ENCODE data around the gene PEX11G. TPM values are rescaled to one million over a fixed set of nuclear protein-coding genes. Genes with fewer than 3 reads are reported as not detected.

PEX11G gene
- total RNA-seq, 1 experiment from 2014 or later: 3.9 TPM

GRCh38 chr19:7461841-7462629, 26.8 kb downstream of the PEX11G start:
- BruUV-seq (replicated peaks): no TSS peak
- TF ChIP-seq CTCF (IDR thresholded peaks at IDR 0.05; ENCODE audit: insufficient read depth in 1 of 2, low read depth in 1 of 2, low read length in 1 of 2, severe bottlenecking in 1 of 2, unreplicated experiment in 1 of 2): no peak
- intact Hi-C loops (cut with micrococcal nuclease; ENCODE audit: unreplicated experiment): no loop called here
- H3K36me3 Mint-ChIP-seq (ENCODE audit: insufficient read depth, unreplicated experiment): peaks cover 64% of the 10 kb centered on the region
- Histone ChIP-seq H3K4me3 (ENCODE audit: low read depth, low read length) (no peak overlapping the region), H3K9me3 (no peaks in the 10 kb centered on the region), H3K4me1 (no peaks in the 10 kb centered on the region), H3K27me3 (replicated peaks; ENCODE audit: control insufficient read depth, insufficient read depth, low read length) (no peaks in the 10 kb centered on the region), H3K36me3 (ENCODE audit: control insufficient read depth, insufficient read depth, low read length) (peaks cover 3% of the 10 kb centered on the region)
- no peak for DNase-seq
- H3K9me3 Mint-ChIP-seq (ENCODE audit: unreplicated experiment): no peaks in the 10 kb centered on the region
- H3K4me1 Mint-ChIP-seq (ENCODE audit: low read depth, unreplicated experiment): no peaks in the 10 kb centered on the region
- no peak overlapping the region for H3K4me3 Mint-ChIP-seq (ENCODE audit: unreplicated experiment)
- no peaks in the 10 kb centered on the region for H3K27me3 Mint-ChIP-seq (ENCODE audit: insufficient read depth, unreplicated experiment)
- no peak overlapping the region for H3K27ac Mint-ChIP-seq (ENCODE audit: unreplicated experiment)
- POLR2A ChIA-PET: no interaction called here
- CTCF ChIA-PET: interaction anchor here (0.6 to 0.9 kb wide), 2 partner anchors 29 to 76 kb away, joined by 3 to 5 read pairs; no protein-coding TSS in a partner anchor

- intact Hi-C loops (cut with micrococcal nuclease; ENCODE audit: unreplicated experiment): no loop called here
- TF ChIP-seq CTCF (IDR thresholded peaks at IDR 0.05; ENCODE audit: insufficient read depth in 1 of 2, low read depth in 1 of 2, low read length in 1 of 2, severe bottlenecking in 1 of 2, unreplicated experiment in 1 of 2): no peak
- no peaks in the 10 kb centered on the region for H3K4me1 Mint-ChIP-seq (ENCODE audit: low read depth, unreplicated experiment)
- H3K27me3 Mint-ChIP-seq (ENCODE audit: insufficient read depth, unreplicated experiment): no peaks in the 10 kb centered on the region
- ChIA-PET CTCF (no interaction called here), POLR2A (no interaction called here)
- no peak overlapping the region for H3K4me3 Mint-ChIP-seq (ENCODE audit: unreplicated experiment)
- H3K27ac Mint-ChIP-seq (ENCODE audit: unreplicated experiment): peak overlapping the region; percentile 25
- H3K4me3 ChIP-seq (ENCODE audit: low read depth, low read length): no peak overlapping the region
- H3K4me1 ChIP-seq: no peaks in the 10 kb centered on the region
- peaks cover 3% of the 10 kb centered on the region for H3K9me3 Mint-ChIP-seq (ENCODE audit: unreplicated experiment)
- peaks cover 3% of the 10 kb centered on the region for H3K36me3 ChIP-seq (ENCODE audit: control insufficient read depth, insufficient read depth, low read length)
- H3K27me3 ChIP-seq (replicated peaks; ENCODE audit: control insufficient read depth, insufficient read depth, low read length): no peaks in the 10 kb centered on the region
- H3K36me3 Mint-ChIP-seq (ENCODE audit: insufficient read depth, unreplicated experiment): peaks cover 78% of the 10 kb centered on the region
- DNase-seq: no peak
- H3K9me3 ChIP-seq: no peaks in the 10 kb centered on the region
- BruUV-seq (replicated peaks): no TSS peak
These were observed 28.3 kb downstream of the PEX11G start for GRCh38 chr19:7460562-7460966.

- Mint-ChIP-seq H3K9me3 (ENCODE audit: unreplicated experiment) (peaks cover 11% of the 10 kb centered on the region), H3K27ac (ENCODE audit: unreplicated experiment) (peak overlapping the region; percentile 61), H3K4me3 (ENCODE audit: unreplicated experiment) (no peak overlapping the region), H3K4me1 (ENCODE audit: low read depth, unreplicated experiment) (no peaks in the 10 kb centered on the region), H3K36me3 (ENCODE audit: insufficient read depth, unreplicated experiment) (peaks cover 86% of the 10 kb centered on the region), H3K27me3 (ENCODE audit: insufficient read depth, unreplicated experiment) (no peaks in the 10 kb centered on the region)
- DNase-seq: no peak
- intact Hi-C loops (cut with micrococcal nuclease; ENCODE audit: unreplicated experiment): no loop called here
- peaks cover 1% of the 10 kb centered on the region for H3K36me3 ChIP-seq (ENCODE audit: control insufficient read depth, insufficient read depth, low read length)
- H3K4me3 ChIP-seq (ENCODE audit: low read depth, low read length): no peak overlapping the region
- ChIA-PET CTCF (no interaction called here), POLR2A (no interaction called here)
- BruUV-seq (replicated peaks): no TSS peak
- no peak for TF ChIP-seq CTCF (IDR thresholded peaks at IDR 0.05; ENCODE audit: insufficient read depth in 1 of 2, low read depth in 1 of 2, low read length in 1 of 2, severe bottlenecking in 1 of 2, unreplicated experiment in 1 of 2)
- H3K4me1 ChIP-seq: no peaks in the 10 kb centered on the region
- no peaks in the 10 kb centered on the region for H3K27me3 ChIP-seq (replicated peaks; ENCODE audit: control insufficient read depth, insufficient read depth, low read length)
- H3K9me3 ChIP-seq: no peaks in the 10 kb centered on the region
These were observed 29.1 kb downstream of the PEX11G start for GRCh38 chr19:7459773-7460172.

All from Caco-2 (cell line).